Measurements from ENCODE around the gene GPR183.

- TF ChIP-seq TARDBP (IDR thresholded peaks at IDR 0.05) (no peak), HDGF (IDR thresholded peaks at IDR 0.05; ENCODE audit: borderline replicate concordance) (no peak), L3MBTL2 (conservative IDR thresholded peaks at IDR 0.05) (no peak), NFRKB (IDR thresholded peaks at IDR 0.05) (no peak), PKNOX1 (IDR thresholded peaks at IDR 0.05) (no peak), BHLHE40 (IDR thresholded peaks at IDR 0.05; ENCODE audit: borderline replicate concordance) (no peak), ARNT (IDR thresholded peaks at IDR 0.05) (no peak), LEF1 (IDR thresholded peaks at IDR 0.05; ENCODE audit: borderline replicate concordance) (no peak), SP1 (IDR thresholded peaks at IDR 0.05) (no peak), FOXK2 (IDR thresholded peaks at IDR 0.05) (no peak), FOXM1 (IDR thresholded peaks at IDR 0.05; ENCODE audit: borderline replicate concordance) (no peak), CTBP1 (IDR thresholded peaks at IDR 0.05; ENCODE audit: borderline replicate concordance) (no peak), ZNF384 (IDR thresholded peaks at IDR 0.05) (no peak), SUZ12 (IDR thresholded peaks at IDR 0.05) (no peak)
Observed at GRCh38 chr13:99331881-99332293, 24.7 kb upstream of the GPR183 start.

Data from HEK293T (cell line).